ENCODE data around the gene NT5DC4. TPM values are rescaled to one million over a fixed set of nuclear protein-coding genes. Genes with fewer than 3 reads are reported as not detected.

Gene NT5DC4
- total and polyA plus RNA-seq, 2 of the 8 experiments (the other 6 are each of a cell fraction or from before 2014, with no cell fraction given): not detected

DNA sequence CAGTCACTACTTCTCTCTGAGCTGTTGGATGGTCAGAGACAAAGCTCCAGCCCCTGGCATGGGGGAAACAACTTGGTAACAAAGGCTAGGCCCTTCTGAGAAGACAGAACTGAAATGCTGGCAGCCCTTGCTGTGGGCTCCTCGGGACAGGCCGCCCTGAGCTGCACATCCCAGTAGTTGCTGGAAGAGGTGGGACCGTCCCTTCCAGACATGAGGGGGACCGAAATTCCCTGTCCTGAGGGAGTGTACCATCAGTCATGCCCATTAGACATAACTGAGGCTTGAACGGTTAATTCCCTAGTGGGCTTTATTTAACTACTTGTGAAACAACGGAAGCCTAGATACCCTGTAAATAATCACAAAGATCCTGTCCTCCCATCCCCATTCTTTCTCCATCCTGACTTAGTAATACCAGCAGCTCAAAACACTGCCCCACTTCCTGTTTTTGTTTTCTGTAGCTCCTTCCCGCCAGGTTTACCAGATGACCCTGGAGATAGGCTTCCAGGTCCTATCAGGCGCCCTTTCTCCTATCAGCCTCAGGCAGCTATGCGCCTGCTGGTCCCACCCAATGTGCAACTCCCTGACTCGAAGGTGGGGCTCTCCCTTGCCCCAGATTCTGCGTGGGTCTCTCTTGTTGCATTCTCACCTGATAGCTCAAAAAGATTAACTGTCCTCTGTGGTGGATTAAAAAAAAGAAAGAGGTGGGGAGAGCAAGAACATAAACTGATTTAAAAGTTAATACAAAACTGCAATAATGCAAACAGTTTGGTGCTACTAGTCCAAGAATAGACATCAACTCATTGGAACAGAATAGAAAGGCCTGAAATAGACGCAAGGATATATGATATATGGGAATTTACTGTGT is 37.0 kb upstream of the NT5DC4 start:
- Histone ChIP-seq H3K4ac (replicated peaks; ENCODE audit: insufficient read length, low read depth, low read length) (peak overlapping the region; percentile 28), H4K20me1 (replicated peaks in 1 of 2; ENCODE audit: control insufficient read depth in 1 of 2, insufficient read depth in 2 of 2, low read length in 2 of 2) (no peaks in the 10 kb centered on the region), H3K14ac (ENCODE audit: insufficient read length) (no peak overlapping the region), H4K8ac (ENCODE audit: extremely low read depth, insufficient read depth, low read length) (no peak overlapping the region), H3K27ac (ENCODE audit: low read depth, low read length) (no peak overlapping the region), H3K4me3 (ENCODE audit: extremely low read depth in 1 of 4, insufficient read depth in 2 of 4, low read depth in 3 of 4, low read length in 4 of 4) (no peak overlapping the region), H3K4me1 (replicated peaks in 1 of 4; ENCODE audit: control insufficient read depth in 3 of 4, insufficient read depth in 4 of 4, low read length in 3 of 4) (no peaks in the 10 kb centered on the region), H3K79me1 (ENCODE audit: low read depth, low read length) (no peaks in the 10 kb centered on the region), H3K23me2 (ENCODE audit: low read depth, low read length) (no peaks in the 10 kb centered on the region), H4K91ac (replicated peaks; ENCODE audit: insufficient read length, low read length) (no peak overlapping the region), H3K9me3 (ENCODE audit: insufficient read depth in 2 of 2, low read depth in 1 of 2, low read length in 1 of 2) (no peaks in the 10 kb centered on the region), H3K9ac (replicated peaks in 1 of 4; ENCODE audit: extremely low read depth in 1 of 4, low read depth in 3 of 4, low read length in 3 of 4) (no peak overlapping the region), H4K5ac (ENCODE audit: insufficient read length, low read depth, low read length) (no peak overlapping the region), H3K4me2 (ENCODE audit: insufficient read depth in 1 of 2, low read depth in 2 of 2, low read length in 2 of 2) (no peak overlapping the region), H2BK120ac (replicated peaks; ENCODE audit: low read depth, low read length) (no peak overlapping the region), H2BK12ac (ENCODE audit: low read depth, low read length) (no peak overlapping the region), H2BK20ac (ENCODE audit: low read length) (no peak overlapping the region), H2AK5ac (ENCODE audit: low read depth, low read length) (no peak overlapping the region), H3K56ac (replicated peaks; ENCODE audit: insufficient read length, low read depth, low read length) (no peak overlapping the region), H2BK15ac (ENCODE audit: low read length) (no peak overlapping the region), H3K79me2 (ENCODE audit: control insufficient read depth in 1 of 2, insufficient read depth in 2 of 2, low read length in 2 of 2) (no peaks in the 10 kb centered on the region), H3K27me3 (replicated peaks in 1 of 4; ENCODE audit: control insufficient read depth in 3 of 4, extremely low read depth in 1 of 4, insufficient read depth in 3 of 4, low read length in 3 of 4) (no peaks in the 10 kb centered on the region), H2AFZ (ENCODE audit: low read length) (peak overlapping the region; percentile 41; the same call in 1 of the 2 replicates), H3K36me3 (ENCODE audit: control insufficient read depth in 2 of 4, insufficient read depth in 4 of 4, low read length in 3 of 4) (no peaks in the 10 kb centered on the region), H2BK5ac (ENCODE audit: low read depth, low read length) (no peak overlapping the region), H3K18ac (ENCODE audit: extremely low read depth, low read length) (no peak overlapping the region), H3K23ac (ENCODE audit: insufficient read length) (no peak overlapping the region)
- DNase-seq (ENCODE audit: low read depth in 1 of 2, low spot score in 2 of 2) (no peak), FAIRE-seq (no peak)
- ChIA-PET POLR2A (ENCODE audit: partially characterized antibody) (interaction anchor here (0.6 to 1.2 kb wide), 3 partner anchors 11 to 80 kb away, joined by 3 to 7 read pairs (median 3); partner anchors contain the start of gene SLC20A1), CTCF (ENCODE audit: partially characterized antibody) (interaction anchor here (0.7 to 8.8 kb wide), 6 partner anchors 42 to 272 kb away, joined by 3 to 40 read pairs (median 4); no protein-coding TSS in a partner anchor)
- 91% methylated on average over 12 of the region's 12 CpGs; no CpG with 5 or more reads in 1 of the 2 experiments for WGBS, 2 experiments (ENCODE audit: extremely low coverage in 1 of 2, insufficient coverage in 1 of 2, insufficient read length in 1 of 2, insufficient replicate concordance in 2 of 2, low coverage in 1 of 2, low lambda C conversion rate in 2 of 2, missing lambda C conversion rate in 1 of 2)
- no peak for TF ChIP-seq SIX5 (IDR thresholded peaks at IDR 0.05; ENCODE audit: low read depth, low read length)
- TF ChIP-seq KDM4A (IDR thresholded peaks at IDR 0.05; ENCODE audit: low read depth, low read length, severe bottlenecking): no peak
- no peak for TF ChIP-seq BCL11A (IDR thresholded peaks at IDR 0.05; ENCODE audit: low read depth in 2 of 2, low read length in 2 of 2)
- no peak for TF ChIP-seq FOSL1 (IDR thresholded peaks at IDR 0.05; ENCODE audit: insufficient read depth, low read depth, low read length)
- no peak for TF ChIP-seq EZH2 (IDR thresholded peaks at IDR 0.05; ENCODE audit: low read depth, low read length, severe bottlenecking)
- TF ChIP-seq BRCA1 (IDR thresholded peaks at IDR 0.05; ENCODE audit: low read depth, low read length): no peak
- no peak for TF ChIP-seq BACH1 (IDR thresholded peaks at IDR 0.05; ENCODE audit: low read length)
- TF ChIP-seq KDM5A (IDR thresholded peaks at IDR 0.05; ENCODE audit: low read length): no peak
- no peak for TF ChIP-seq CBX5 (IDR thresholded peaks at IDR 0.05; ENCODE audit: low read depth, low read length)
- no peak for TF ChIP-seq CBX8 (IDR thresholded peaks at IDR 0.05; ENCODE audit: borderline replicate concordance, low read depth, low read length)

All from H1 (cell line).